Activated T-cell treated with anti-CD3 and anti-CD28 coated beads, Interleukin-2, amount 50 U/mL, for 72 hours (primary cell): ENCODE measurements around the gene PAIP2. TPM values are rescaled to one million over a fixed set of nuclear protein-coding genes. Genes with fewer than 3 reads are reported as not detected.

Experiments used
- ATAC-seq, 2 donors: fragments of 150-1000 bp; cut with Tn5 transposase; replicated peaks in 1 of 2; 2 replicates each; pipeline ENCODE4 v1.10.0; 2021; ENCODE audit warnings: moderate library complexity in 2 of 2, mild to moderate bottlenecking in 1 of 2
- DNase-seq, 2 donors: peaks; one replicate each; pipeline ENCODE4 v3.0.0; 2021 to 2022; ENCODE audit warnings: mixed read lengths in 1 of 2
- H3K27ac Mint-ChIP-seq: one replicate; pipeline ENCODE4 v1.8.0; 2022; ENCODE audit warnings: mild to moderate bottlenecking, moderate library complexity, mixed read lengths
- H3K27me3 Mint-ChIP-seq: one replicate; pipeline ENCODE4 v1.8.0; 2022; ENCODE audit warnings: low read depth, mixed read lengths
- H3K36me3 Mint-ChIP-seq, 2 donors: one replicate each; pipeline ENCODE4 v1.8.0; 2022; ENCODE audit warnings: mixed read lengths in 2 of 2, mild to moderate bottlenecking in 1 of 2; ENCODE audit not compliant: insufficient read depth in 2 of 2
- H3K4me1 Mint-ChIP-seq: one replicate; pipeline ENCODE4 v1.8.0; 2022; ENCODE audit warnings: low read depth, mixed read lengths
- H3K4me3 Mint-ChIP-seq, 2 donors: one replicate each; pipeline ENCODE4 v1.8.0; 2022; ENCODE audit warnings: mild to moderate bottlenecking in 2 of 2, mixed read lengths in 2 of 2, moderate library complexity in 2 of 2
- H3K9me3 Mint-ChIP-seq, 2 donors: one replicate each; pipeline ENCODE4 v1.8.0; 2022; ENCODE audit warnings: mixed read lengths in 2 of 2
- total RNA-seq, 2 donors: library from RNA; stranded (reverse); gene quantifications; one replicate each; pipeline ENCODE4 v1.2.3, GENCODE V29; 2022

PAIP2 gene
- total RNA-seq, 2 donors from 2014 or later, result 141 to 144 TPM

DNA sequence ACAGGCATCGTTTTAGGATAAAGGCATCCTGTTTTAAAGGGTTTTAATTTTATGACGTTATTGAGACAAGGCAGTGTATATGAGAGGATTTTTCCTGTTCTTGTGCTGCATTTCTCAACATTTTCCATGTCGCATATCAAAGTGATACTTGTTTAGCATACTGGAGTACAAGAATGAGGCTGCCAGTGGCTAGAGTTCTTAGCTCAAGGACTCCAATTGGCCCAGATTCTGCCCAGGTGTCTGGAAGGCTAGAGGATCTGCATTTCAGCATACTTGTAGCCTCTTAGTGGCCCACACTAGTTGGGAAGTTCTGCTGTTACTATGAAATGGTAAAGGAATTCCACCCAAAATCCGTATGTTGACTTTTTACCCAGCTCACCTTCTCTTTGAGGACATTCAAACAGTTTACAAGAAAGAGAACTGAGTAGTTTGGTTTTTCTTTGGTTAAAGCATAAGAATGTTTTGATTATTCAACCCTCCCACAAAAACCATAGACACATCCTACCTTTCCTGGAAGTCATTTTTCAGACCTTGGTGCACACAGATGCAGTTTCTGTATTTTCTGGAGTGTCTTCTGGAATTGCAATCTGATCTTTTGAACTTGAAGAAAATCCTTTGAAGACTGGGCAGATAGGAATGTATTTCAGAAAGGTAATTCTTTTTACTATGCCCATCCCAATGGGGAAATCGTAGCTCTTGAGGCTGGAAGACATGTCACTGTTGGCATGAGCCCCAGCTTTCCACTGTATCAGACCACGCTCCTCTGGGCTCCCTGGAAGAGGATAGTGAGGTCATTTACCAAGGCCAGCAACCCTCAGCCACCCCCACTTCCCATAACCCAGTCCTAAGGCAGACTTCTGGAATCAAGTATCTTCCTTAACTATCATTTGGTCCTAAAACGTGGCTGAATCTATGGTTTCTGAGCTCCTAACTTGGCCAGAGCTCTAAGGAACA lies 30.1 kb downstream of the PAIP2 start:
- ATAC-seq, result peak; percentile 54 to 74
- Mint-ChIP-seq H3K4me1 (peaks cover 16% of the 10 kb centered on the region), H3K27me3 (no peaks in the 10 kb centered on the region), H3K36me3 (peaks cover 3% of the 10 kb centered on the region in 2 donors), H3K9me3 (no peaks in the 10 kb centered on the region), H3K27ac (peak overlapping the region; percentile 66), H3K4me3 (peak overlapping the region in 1 of 2 donors; percentile 48)
- DNase-seq, result no peak

DNA sequence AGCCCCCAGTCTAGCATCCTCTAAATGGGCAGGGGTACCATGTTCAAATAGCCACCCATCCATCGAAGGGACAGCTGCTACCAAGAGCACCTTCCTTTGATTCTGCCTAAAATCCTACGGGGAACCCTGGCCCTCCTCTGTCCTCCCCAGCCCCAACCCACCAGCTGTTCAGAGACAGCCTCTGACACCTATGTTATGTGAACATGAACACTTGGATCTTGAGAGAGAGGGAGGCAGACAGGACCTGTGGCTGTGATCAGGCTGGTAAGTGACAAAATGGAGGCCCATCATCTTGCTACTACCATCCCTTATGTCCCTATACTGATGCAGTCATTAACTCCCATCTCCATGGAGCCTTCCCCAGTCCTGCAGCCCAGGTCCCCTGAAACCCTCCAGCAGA lies 33.3 kb downstream of the PAIP2 start:
- ATAC-seq (no peak), DNase-seq (no peak)
- Mint-ChIP-seq H3K9me3 (no peaks in the 10 kb centered on the region), H3K27ac (no peak overlapping the region), H3K4me3 (no peak overlapping the region), H3K36me3 (peaks cover 0 to 3% of the 10 kb centered on the region in 2 donors), H3K27me3 (no peaks in the 10 kb centered on the region), H3K4me1 (peaks cover 16% of the 10 kb centered on the region)

DNA sequence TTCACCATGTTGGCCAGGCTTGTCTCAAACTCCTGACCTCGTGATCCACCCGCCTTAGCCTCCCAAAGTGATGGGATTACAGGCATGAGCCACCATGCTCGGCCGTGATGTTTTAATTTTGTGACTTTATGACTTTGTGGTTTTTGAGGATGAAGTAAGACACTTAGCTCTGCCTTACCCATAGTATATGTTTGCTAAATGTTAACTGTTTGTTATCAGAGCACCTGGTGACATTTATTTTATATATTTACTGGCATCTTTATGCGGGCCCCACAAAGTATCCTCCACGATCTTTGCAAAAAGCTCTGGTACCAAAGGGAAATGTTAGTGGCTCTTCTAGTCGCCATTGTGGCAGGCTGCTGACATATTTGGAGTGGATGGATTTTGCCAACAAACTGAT lies 34.7 kb downstream of the PAIP2 start:
- Mint-ChIP-seq H3K27me3 (no peaks in the 10 kb centered on the region), H3K9me3 (no peaks in the 10 kb centered on the region), H3K36me3 (peaks cover 0 to 3% of the 10 kb centered on the region in 2 donors), H3K4me3 (no peak overlapping the region), H3K4me1 (peaks cover 11% of the 10 kb centered on the region), H3K27ac (no peak overlapping the region)
- no peak for DNase-seq
- no peak for ATAC-seq

DNA sequence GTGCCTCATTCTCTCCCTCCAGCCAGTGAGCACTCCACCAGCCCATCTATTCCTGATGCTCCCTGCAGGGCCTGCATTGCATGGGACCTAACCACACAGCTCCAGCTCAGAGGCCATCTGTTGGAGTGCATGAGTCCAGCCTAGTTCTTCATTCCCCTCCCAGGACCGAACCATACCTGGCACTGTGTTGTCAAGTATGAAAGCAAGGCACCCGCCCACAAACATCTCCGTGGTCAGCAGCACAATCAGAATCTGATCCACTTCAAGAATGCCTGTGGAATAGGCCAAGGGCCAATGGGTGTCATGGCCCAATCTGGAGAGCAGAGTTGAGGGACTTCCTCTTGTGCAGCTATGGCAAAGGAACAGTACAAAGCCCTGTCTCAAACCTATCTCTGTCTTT lies 35.6 kb downstream of the PAIP2 start:
- peak in 1 of 2 donors; percentile 32 for ATAC-seq
- no peaks in the 10 kb centered on the region for H3K27me3 Mint-ChIP-seq
- H3K4me3 Mint-ChIP-seq, result no peak overlapping the region
- DNase-seq, result no peak
- no peak overlapping the region for H3K27ac Mint-ChIP-seq
- peaks cover 0 to 3% of the 10 kb centered on the region in 2 donors for H3K36me3 Mint-ChIP-seq
- peaks cover 2% of the 10 kb centered on the region for H3K4me1 Mint-ChIP-seq
- H3K9me3 Mint-ChIP-seq, result no peaks in the 10 kb centered on the region

DNA sequence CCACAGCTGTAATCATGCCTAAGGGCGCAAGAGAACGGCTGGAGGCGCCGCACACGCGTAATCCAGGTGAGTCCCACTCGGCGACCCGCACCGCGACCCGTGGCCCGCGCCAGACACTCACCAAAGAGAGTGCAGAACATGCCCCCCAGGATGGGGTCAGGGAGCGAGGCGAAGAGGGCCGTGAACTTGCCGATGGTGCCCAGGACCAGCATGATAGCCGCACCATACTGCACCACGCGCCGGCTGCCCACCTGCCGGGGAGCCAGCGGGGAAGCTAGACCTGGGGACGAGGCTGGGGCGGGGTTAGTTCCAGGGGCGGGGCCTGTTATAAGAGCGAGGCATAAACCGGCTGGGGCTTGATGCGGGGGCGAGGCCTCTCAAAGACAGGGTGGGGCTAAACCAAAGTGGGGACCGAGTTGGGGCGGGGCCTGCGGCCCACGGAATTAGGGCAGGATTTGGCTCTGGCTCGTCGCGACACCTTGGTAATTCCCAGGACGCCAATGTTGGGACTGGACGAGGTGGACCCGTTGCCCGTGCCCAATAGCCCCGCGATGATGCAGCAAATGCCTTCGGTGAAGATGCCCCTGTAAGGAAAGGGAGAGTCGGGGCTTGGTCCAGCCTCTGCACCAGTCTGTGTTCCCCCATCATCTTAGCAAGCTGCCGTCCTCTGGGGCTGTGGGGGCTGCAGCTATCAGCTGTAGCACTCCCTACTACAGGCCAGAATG lies 36.6 kb downstream of the PAIP2 start:
- DNase-seq (no peak), ATAC-seq (no peak)
- peaks cover 0 to 3% of the 10 kb centered on the region in 2 donors for H3K36me3 Mint-ChIP-seq
- H3K27me3 Mint-ChIP-seq, result no peaks in the 10 kb centered on the region
- no peak overlapping the region for H3K4me3 Mint-ChIP-seq
- H3K27ac Mint-ChIP-seq, result no peak overlapping the region
- no peaks in the 10 kb centered on the region for H3K9me3 Mint-ChIP-seq
- H3K4me1 Mint-ChIP-seq, result no peaks in the 10 kb centered on the region

DNA sequence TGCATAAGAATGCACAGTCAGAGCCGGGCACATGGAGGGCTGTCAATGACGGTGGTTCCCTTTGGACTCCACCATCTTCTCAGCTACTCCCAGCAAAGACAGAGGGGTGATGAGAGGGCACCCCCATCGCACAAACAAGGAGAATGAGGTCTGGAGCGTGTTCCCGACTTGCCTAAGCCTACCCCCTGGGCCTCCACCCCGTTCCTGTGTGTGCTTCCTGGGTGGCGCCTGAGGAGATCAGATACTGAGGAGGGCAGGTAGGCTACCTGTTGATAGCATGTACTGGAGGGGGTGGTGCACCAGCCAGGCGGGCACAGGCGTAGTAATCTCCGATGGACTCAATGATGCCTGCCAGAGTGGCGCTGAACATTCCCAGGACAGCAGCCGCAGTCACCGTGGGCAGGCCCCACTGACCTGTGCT lies 37.3 kb downstream of the PAIP2 start:
- peaks cover 0 to 3% of the 10 kb centered on the region in 2 donors for H3K36me3 Mint-ChIP-seq
- no peaks in the 10 kb centered on the region for H3K4me1 Mint-ChIP-seq
- ATAC-seq (no peak), DNase-seq (no peak)
- no peak overlapping the region for H3K4me3 Mint-ChIP-seq
- no peak overlapping the region for H3K27ac Mint-ChIP-seq
- no peaks in the 10 kb centered on the region for H3K27me3 Mint-ChIP-seq
- H3K9me3 Mint-ChIP-seq, result no peaks in the 10 kb centered on the region

DNA sequence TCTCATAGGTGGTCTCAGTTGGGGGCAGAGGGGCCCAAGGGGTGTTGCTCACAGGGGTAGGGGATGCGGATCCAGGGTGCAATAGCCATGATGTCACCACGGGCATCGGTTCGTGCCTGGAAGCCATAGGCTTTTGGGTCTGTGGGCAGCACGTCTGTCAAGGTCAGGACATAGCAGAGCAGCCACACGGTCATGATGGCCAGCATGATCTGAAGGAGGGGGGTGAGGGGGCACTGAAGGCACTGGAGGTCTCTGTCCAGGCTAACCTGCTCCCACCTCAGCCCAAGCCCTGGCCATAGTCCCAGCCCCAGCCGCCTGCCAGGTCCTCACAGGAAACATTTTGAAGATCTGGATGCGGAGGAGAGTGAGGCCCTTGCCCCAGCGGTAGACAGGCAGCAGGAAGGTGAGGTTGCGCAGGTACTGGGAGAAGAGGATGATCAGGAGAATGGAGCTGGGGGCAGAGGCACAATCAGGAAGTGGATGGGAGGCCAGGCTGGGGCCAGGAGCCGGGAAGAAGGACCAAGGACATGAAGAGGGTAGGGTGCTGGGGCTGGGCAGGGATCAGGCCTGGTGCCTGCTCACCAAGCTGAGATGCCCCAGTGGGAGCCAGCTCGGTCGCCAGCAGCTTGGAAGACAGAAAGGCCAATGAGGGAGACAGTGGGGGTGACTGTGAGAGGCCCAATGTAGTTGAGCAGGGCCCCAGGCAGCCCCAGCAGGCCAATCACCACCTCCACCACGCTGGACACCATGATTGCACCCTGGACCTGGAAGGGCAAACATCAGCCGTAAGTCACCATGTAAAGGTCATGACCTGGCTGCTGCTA lies 38.2 kb downstream of the PAIP2 start:
- Mint-ChIP-seq H3K36me3 (peaks cover 0 to 3% of the 10 kb centered on the region in 2 donors), H3K27me3 (no peaks in the 10 kb centered on the region), H3K4me3 (no peak overlapping the region), H3K4me1 (peaks cover 7% of the 10 kb centered on the region), H3K27ac (no peak overlapping the region), H3K9me3 (no peaks in the 10 kb centered on the region)
- DNase-seq (no peak), ATAC-seq (no peak)

DNA sequence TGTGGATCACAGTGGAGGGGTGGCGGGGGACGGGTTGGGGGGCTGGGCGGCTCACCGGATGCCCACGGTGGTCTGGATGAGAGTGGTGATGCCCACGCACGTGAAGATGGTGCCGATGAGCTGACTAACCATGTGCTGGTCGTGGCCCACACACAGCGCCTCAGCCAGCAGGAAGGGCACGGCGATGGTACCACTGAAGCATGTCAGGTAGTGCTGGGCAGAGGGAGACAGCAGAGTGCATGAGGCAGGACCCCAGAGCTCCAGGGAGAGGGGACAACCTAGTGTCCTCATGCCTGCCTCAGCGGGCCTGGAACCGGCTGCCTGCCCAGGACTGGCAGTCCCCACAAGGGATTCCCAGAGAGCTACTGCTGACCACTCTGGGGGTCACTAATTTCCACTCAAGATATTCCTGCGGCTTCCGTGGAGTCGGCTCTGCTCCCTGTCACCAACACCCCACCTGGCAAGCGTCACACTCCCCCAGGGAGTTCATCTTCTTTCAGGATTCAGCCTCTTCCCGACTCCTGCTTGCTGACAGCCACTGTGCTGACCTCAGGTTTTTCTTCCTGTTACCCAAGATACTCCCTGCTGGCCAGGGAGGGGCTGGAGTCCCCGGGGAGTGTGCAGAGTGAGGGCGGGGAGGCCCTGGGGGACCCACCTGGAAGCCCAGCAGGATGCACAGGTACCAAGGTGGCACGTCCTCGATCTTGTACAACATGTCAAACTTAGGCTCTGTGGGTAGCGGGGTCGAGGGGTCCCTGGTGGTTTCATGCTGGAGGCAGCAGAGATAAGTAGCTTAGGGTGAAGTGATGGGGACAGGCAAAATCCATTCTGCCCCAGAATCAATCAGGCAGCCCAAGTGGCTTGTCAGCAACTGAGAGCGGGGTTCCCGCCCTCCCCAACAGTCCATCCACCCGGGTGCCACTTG lies 40.4 kb downstream of the PAIP2 start:
- H3K9me3 Mint-ChIP-seq, result no peaks in the 10 kb centered on the region
- H3K27ac Mint-ChIP-seq, result no peak overlapping the region
- H3K4me1 Mint-ChIP-seq, result peaks cover 30% of the 10 kb centered on the region
- H3K27me3 Mint-ChIP-seq, result no peaks in the 10 kb centered on the region
- DNase-seq, result no peak
- no peak overlapping the region for H3K4me3 Mint-ChIP-seq
- ATAC-seq, result no peak
- no peaks in the 10 kb centered on the region for H3K36me3 Mint-ChIP-seq

DNA sequence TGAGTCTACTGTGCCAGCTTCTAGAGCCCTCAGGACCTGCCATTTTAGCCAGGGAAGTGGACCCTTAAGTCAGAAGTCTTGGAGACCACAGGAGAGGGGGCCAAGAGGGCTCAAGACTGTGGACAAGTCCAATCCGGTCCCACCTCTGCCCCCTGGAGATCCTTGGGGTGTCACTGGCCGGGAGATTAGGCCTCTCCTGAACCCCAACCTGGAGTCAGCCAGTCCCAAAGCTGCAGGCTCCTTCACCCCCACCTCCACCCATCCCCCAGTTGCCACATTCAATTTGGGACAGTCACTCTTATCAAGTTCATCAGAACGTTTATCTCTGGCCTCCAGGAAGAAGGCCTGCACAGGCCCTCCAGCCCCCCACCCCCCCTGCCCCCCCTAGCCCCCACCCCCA lies 41.2 kb downstream of the PAIP2 start:
- no peak for ATAC-seq
- DNase-seq, result no peak
- Mint-ChIP-seq H3K27ac (no peak overlapping the region), H3K27me3 (no peaks in the 10 kb centered on the region), H3K9me3 (no peaks in the 10 kb centered on the region), H3K36me3 (no peaks in the 10 kb centered on the region), H3K4me1 (peaks cover 33% of the 10 kb centered on the region), H3K4me3 (no peak overlapping the region)

DNA sequence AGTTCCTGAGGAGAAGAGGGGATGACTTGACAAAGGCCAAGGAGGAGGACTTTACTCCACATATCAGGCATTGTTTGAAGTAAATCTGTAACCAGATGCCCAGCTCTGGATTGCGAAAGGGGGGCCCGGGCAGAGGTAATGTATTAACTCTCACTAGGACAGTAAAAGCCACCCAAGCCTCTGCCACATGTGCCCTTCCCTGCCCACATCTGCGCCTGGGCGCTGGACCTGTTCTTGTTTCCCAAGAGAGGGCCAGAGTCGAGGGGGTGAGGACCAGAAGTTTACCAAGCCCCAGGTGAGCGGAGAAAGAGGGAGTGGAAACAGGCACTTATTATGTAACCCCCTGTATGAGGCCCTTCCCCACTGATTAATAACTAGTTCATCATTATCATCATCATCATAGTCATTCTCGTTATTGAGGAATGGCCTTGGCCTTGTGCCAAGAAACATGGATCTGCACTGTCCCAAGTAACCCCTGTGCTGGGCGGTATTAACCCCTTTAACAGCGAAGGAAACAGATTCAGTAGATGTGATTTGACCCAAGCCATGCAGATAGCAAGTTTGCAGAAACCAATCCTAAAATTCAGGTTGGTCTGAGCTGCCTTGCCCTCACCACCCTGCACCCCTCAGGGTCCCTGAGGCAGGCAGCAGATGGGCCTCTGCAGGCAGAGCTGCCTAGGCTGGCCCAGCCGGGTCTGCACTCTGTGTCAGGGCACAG lies 41.8 kb downstream of the PAIP2 start, which contains the start of gene SLC23A1:
SLC23A1 (minus strand) TSS at position 23 of the 718 bp plus-strand sequence. CDS start 44 bp downstream, outside the sequence.
- no peaks in the 10 kb centered on the region for H3K9me3 Mint-ChIP-seq
- no peaks in the 10 kb centered on the region for H3K27me3 Mint-ChIP-seq
- H3K36me3 Mint-ChIP-seq, result no peaks in the 10 kb centered on the region
- peak within 1 kb of the TSS in 1 of 2 donors; percentile 29 for H3K4me3 Mint-ChIP-seq
- no peak for DNase-seq
- no peak within 1 kb of the TSS for H3K27ac Mint-ChIP-seq
- ATAC-seq, result no peak
- peaks cover 39% of the 10 kb centered on the region for H3K4me1 Mint-ChIP-seq

DNA sequence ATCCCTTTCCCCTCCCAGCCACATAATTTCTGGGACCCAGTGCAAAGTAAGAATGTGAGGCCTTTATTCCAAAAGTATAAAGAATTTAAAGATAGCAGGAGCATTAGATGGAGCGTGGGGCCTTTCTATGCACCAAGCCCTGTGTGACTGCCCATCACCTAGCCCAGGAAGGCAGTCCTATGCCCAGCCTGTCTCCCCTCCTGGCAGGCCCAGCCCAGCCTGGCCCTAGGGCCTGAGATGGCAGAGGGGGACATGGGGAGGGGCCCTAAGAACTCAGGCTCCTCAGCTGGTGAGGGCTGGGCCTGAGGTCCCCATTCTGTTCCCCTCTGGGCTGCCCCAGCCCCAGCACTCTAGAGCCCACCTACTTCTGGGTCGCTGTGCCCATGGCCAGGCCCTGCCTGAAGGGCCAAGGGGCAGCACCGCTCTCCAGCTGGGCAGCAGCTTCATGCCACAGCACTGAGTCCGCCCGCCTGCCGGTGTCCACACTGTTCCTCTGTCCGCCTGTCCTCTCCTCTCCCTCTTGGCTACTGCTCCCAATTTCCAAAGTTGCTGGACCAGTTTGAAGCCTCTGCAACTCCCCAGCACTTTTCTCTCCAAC lies 42.4 kb downstream of the PAIP2 start:
- peaks cover 44% of the 10 kb centered on the region for H3K4me1 Mint-ChIP-seq
- H3K9me3 Mint-ChIP-seq, result no peaks in the 10 kb centered on the region
- H3K27me3 Mint-ChIP-seq, result no peaks in the 10 kb centered on the region
- DNase-seq (no peak), ATAC-seq (no peak)
- H3K27ac Mint-ChIP-seq, result peak overlapping the region; percentile 95
- H3K36me3 Mint-ChIP-seq, result no peaks in the 10 kb centered on the region
- peak overlapping the region in 1 of 2 donors; percentile 82 for H3K4me3 Mint-ChIP-seq
